T-helper 9 cell (primary cell): ENCODE measurements around the gene IL17F.
"Not testable (repeated sequence)": the region's sequence is repeated elsewhere in the genome, so short reads cannot be mapped to it uniquely, and the experiment has no call there.

Experiments used
- DNase-seq: peaks from one replicate; pipeline ENCODE4 v3.0.0-alpha.2; 2020

The IL17F gene

GRCh38 chr6:52243282-52243893 is 912 bp downstream of the IL17F start:
- DNase-seq: no peak

GRCh38 chr6:52241819-52242218 is 2.5 kb downstream of the IL17F start:
- DNase-seq: no peak

GRCh38 chr6:52233975-52234823 is 10.1 kb downstream of the IL17F start:
- no peak for DNase-seq

GRCh38 chr6:52233005-52233404 is 11.3 kb downstream of the IL17F start:
- no peak for DNase-seq

GRCh38 chr6:52231406-52232127 is 12.7 kb downstream of the IL17F start:
- DNase-seq: no peak

- DNase-seq: no peak
Observed at GRCh38 chr6:52230685-52231084, 13.6 kb downstream of the IL17F start.

- no peak for DNase-seq
Observed at GRCh38 chr6:52227495-52227894, 16.8 kb downstream of the IL17F start.

GRCh38 chr6:52221302-52221701 is 23.0 kb downstream of the IL17F start:
- DNase-seq: no peak

- no peak for DNase-seq
Observed at GRCh38 chr6:52217761-52218160, 26.5 kb downstream of the IL17F start.

- DNase-seq: no peak
Observed at GRCh38 chr6:52216932-52217575, 27.2 kb downstream of the IL17F start.

GRCh38 chr6:52215787-52216186 is 28.5 kb downstream of the IL17F start:
- DNase-seq: no peak

GRCh38 chr6:52213127-52213526 is 31.2 kb downstream of the IL17F start:
- DNase-seq: no peak

GRCh38 chr6:52210227-52210626 is 34.1 kb downstream of the IL17F start:
- DNase-seq: no peak

- DNase-seq: no peak
Observed at GRCh38 chr6:52209770-52210169, 34.5 kb downstream of the IL17F start.

GRCh38 chr6:52208612-52209011 is 35.7 kb downstream of the IL17F start:
- no peak for DNase-seq

- DNase-seq: no peak
Observed at GRCh38 chr6:52207066-52207465, 37.2 kb downstream of the IL17F start.

GRCh38 chr6:52201493-52201892 is 42.8 kb downstream of the IL17F start:
- no peak for DNase-seq

- DNase-seq: no peak
Observed at GRCh38 chr6:52201046-52201445, 43.3 kb downstream of the IL17F start.

GRCh38 chr6:52200088-52200487 is 44.2 kb downstream of the IL17F start:
- DNase-seq: not testable (repeated sequence)

- DNase-seq: no peak
Observed at GRCh38 chr6:52195886-52196285, 48.4 kb downstream of the IL17F start.

GRCh38 chr6:52191824-52192223 is 52.5 kb downstream of the IL17F start:
- no peak for DNase-seq

GRCh38 chr6:52190409-52190808 is 53.9 kb downstream of the IL17F start:
- DNase-seq: no peak

GRCh38 chr6:52189974-52190373 is 54.3 kb downstream of the IL17F start:
- DNase-seq: no peak
